GM18519 (cell line): ENCODE results near the gene PLA2G4F.

Source experiments
- ATAC-seq: cut with Tn5 transposase; IDR thresholded peaks from one replicate; pipeline ENCODE4 v1.9.1; 2021; ENCODE audit warnings: mild to moderate bottlenecking, moderate library complexity; ENCODE audit not compliant: unreplicated experiment, low FRiP score

Gene PLA2G4F

GRCh38 chr15:42165106-42165505, 8.7 kb upstream of the PLA2G4F start:
- no peak for ATAC-seq

GRCh38 chr15:42163947-42164550, 7.6 kb upstream of the PLA2G4F start:
- no peak for ATAC-seq

- no peak for ATAC-seq
Observed at GRCh38 chr15:42163291-42163690, 6.9 kb upstream of the PLA2G4F start.

GRCh38 chr15:42160136-42160535, 3.7 kb upstream of the PLA2G4F start:
- ATAC-seq = no peak

- no peak for ATAC-seq
Observed at GRCh38 chr15:42159381-42160015, 3.1 kb upstream of the PLA2G4F start.

GRCh38 chr15:42158941-42159340, 2.5 kb upstream of the PLA2G4F start:
- no peak for ATAC-seq

- ATAC-seq = no peak
Observed at GRCh38 chr15:42157981-42158765, 1.7 kb upstream of the PLA2G4F start.

- no peak for ATAC-seq
Observed at GRCh38 chr15:42157381-42157780, 945 bp upstream of the PLA2G4F start.

GRCh38 chr15:42155546-42156242, 742 bp downstream of the PLA2G4F start:
- ATAC-seq = no peak

- ATAC-seq = no peak
Observed at GRCh38 chr15:42154956-42155355, 1.5 kb downstream of the PLA2G4F start.

- no peak for ATAC-seq
Observed at GRCh38 chr15:42154212-42154941, 2.1 kb downstream of the PLA2G4F start.

- ATAC-seq = no peak
Observed at GRCh38 chr15:42153874-42154211, 2.6 kb downstream of the PLA2G4F start.

GRCh38 chr15:42152921-42153698, 3.3 kb downstream of the PLA2G4F start:
- ATAC-seq = no peak

GRCh38 chr15:42152196-42152920, 4.1 kb downstream of the PLA2G4F start:
- no peak for ATAC-seq

- no peak for ATAC-seq
Observed at GRCh38 chr15:42151736-42152135, 4.7 kb downstream of the PLA2G4F start.

GRCh38 chr15:42151141-42151561, 5.3 kb downstream of the PLA2G4F start:
- ATAC-seq = no peak

GRCh38 chr15:42150219-42150970, 6.0 kb downstream of the PLA2G4F start:
- ATAC-seq = no peak

- no peak for ATAC-seq
Observed at GRCh38 chr15:42149493-42150218, 6.8 kb downstream of the PLA2G4F start.
